HepG2 (cell line): ENCODE results near the gene C1QTNF12. TPM values are rescaled to one million over a fixed set of nuclear protein-coding genes. Genes with fewer than 3 reads are reported as not detected.

ENCODE experiments used
- BORCS8-MEF2B ChIP-seq: sonication (generic); formaldehyde crosslinking; IDR thresholded peaks from 2 replicates; pipeline ENCODE4 v1.8.0; 2022; ENCODE audit warnings: mild to moderate bottlenecking, missing genetic modification reagents
- MBNL3 ChIP-seq: fragments of 250-450 bp; sonication (Bioruptor Pico); conservative IDR thresholded peaks from 2 replicates; pipeline ENCODE4 v1.8.0; 2022; ENCODE audit warnings: mild to moderate bottlenecking, inconsistent platforms
- NFE2L1 ChIP-seq: sonication (generic); formaldehyde crosslinking; IDR thresholded peaks from 2 replicates; pipeline ENCODE4 v1.4.0; 2020; ENCODE audit warnings: missing genetic modification reagents, mild to moderate bottlenecking, borderline replicate concordance
- SNAI1 ChIP-seq: sonication (generic); formaldehyde crosslinking; IDR thresholded peaks from 2 replicates; pipeline ENCODE4 v1.5.0; 2020; ENCODE audit warnings: mild to moderate bottlenecking, missing genetic modification reagents, borderline replicate concordance
- TOPORS ChIP-seq: sonication (generic); formaldehyde crosslinking; IDR thresholded peaks from 2 replicates; pipeline ENCODE4 v1.8.0; 2023; ENCODE audit warnings: mild to moderate bottlenecking, missing genetic modification reagents
- TP53 ChIP-seq: sonication (generic); formaldehyde crosslinking; conservative IDR thresholded peaks from 2 replicates; pipeline ENCODE4 v1.4.0; 2020; ENCODE audit warnings: missing genetic modification reagents
- ZBTB7A ChIP-seq: sonication (generic); formaldehyde crosslinking; IDR thresholded peaks from 2 replicates; pipeline ENCODE4 v1.8.0; 2022; ENCODE audit warnings: mild to moderate bottlenecking, missing genetic modification reagents
- ZIK1 ChIP-seq: sonication (generic); formaldehyde crosslinking; IDR thresholded peaks from 2 replicates; pipeline ENCODE4 v1.5.0; 2020; ENCODE audit warnings: mild to moderate bottlenecking, low read depth, missing genetic modification reagents, borderline replicate concordance
- ZNF260 ChIP-seq: sonication (generic); formaldehyde crosslinking; IDR thresholded peaks from 2 replicates; pipeline ENCODE4 v1.4.0; 2020; ENCODE audit warnings: missing genetic modification reagents, low read depth, mild to moderate bottlenecking, borderline replicate concordance
- ZNF318 ChIP-seq: sonication (generic); formaldehyde crosslinking; IDR thresholded peaks from 2 replicates; pipeline ENCODE4 v1.4.0; 2020; ENCODE audit warnings: mild to moderate bottlenecking, missing genetic modification reagents
- ZNF552 ChIP-seq: sonication (generic); formaldehyde crosslinking; IDR thresholded peaks from 2 replicates; pipeline ENCODE4 v1.9.0; 2022; ENCODE audit warnings: missing genetic modification reagents, mild to moderate bottlenecking, borderline replicate concordance
- ZNF691 ChIP-seq: sonication (generic); formaldehyde crosslinking; IDR thresholded peaks from 2 replicates; pipeline ENCODE4 v1.4.0; 2020; ENCODE audit warnings: missing genetic modification reagents, low read depth, mild to moderate bottlenecking, borderline replicate concordance
- polyA plus RNA-seq, 8 experiments: library from polyadenylated mRNA; depleted of rRNA in 3 of 8; stranded (reverse) in 7 of 8; unstranded in 1 of 8; fragments of >200 nt; fragmentation: Illumina TruSeq in 4 of 8; extraction: Trizol in 4 of 8; gene quantifications; 2 replicates each; pipeline versions ENCODE4 v1.2.1 to v1.2.3, GENCODE V29; 2011 to 2016; ENCODE audit warnings: low read depth in 4 of 8, missing spikeins in 1 of 8, mixed read lengths in 1 of 8; ENCODE audit not compliant: insufficient read depth in 1 of 8
- total RNA-seq, 5 experiments: library from RNA; depleted of rRNA; stranded (reverse); fragments of >200 nt; fragmentation: Illumina TruSeq; extraction: Trizol; gene quantifications; 2 replicates each; pipeline ENCODE4 v1.2.3, GENCODE V29; 2016; ENCODE audit warnings: low read depth in 1 of 5
- TF ChIP-seq, protein P1 (sequence below): sonication (generic); formaldehyde crosslinking; IDR thresholded peaks from 2 replicates; pipeline ENCODE4 v1.8.1; 2023; ENCODE audit warnings: mild to moderate bottlenecking, missing genetic modification reagents, borderline replicate concordance
- TF ChIP-seq, protein P2 (sequence below): sonication (generic); formaldehyde crosslinking; IDR thresholded peaks from 2 replicates; pipeline ENCODE4 v1.5.0; 2020; ENCODE audit warnings: mild to moderate bottlenecking, missing genetic modification reagents

Gene C1QTNF12
- total and polyA plus RNA-seq, 2 of the 13 experiments (the other 11 are each of a cell fraction or from before 2014, with no cell fraction given), result 0.18 to 0.64 TPM

GRCh38 chr1:1239614-1240347 lies 6.7 kb downstream of the C1QTNF12 start (continued):
- TF ChIP-seq ZNF318 (CRISPR knock-in tag), result no peak
- no peak for TF ChIP-seq SNAI1 (CRISPR knock-in tag)
- TF ChIP-seq MBNL3, result no peak
- 0 out of 2 replicates have a peak, but pooled peaks have one; percentile 49 for TF ChIP-seq TP53
- peak; percentile 35; the same call in 1 of the 2 replicates for TF ChIP-seq ZBTB7A (CRISPR knock-in tag)
- TF ChIP-seq, protein P1, sequence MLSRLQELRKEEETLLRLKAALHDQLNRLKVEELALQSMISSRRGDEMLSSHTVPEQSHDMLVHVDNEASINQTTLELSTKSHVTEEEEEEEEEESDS (CRISPR knock-in tag), result no peak
- TF ChIP-seq ZNF691 (CRISPR knock-in tag), result 0 out of 2 replicates have a peak, but pooled peaks have one; percentile 41
- TF ChIP-seq ZNF260 (CRISPR knock-in tag), result no peak
- no peak for TF ChIP-seq ZNF552 (CRISPR knock-in tag)
- TF ChIP-seq BORCS8-MEF2B, result no peak
- TF ChIP-seq, protein P2, sequence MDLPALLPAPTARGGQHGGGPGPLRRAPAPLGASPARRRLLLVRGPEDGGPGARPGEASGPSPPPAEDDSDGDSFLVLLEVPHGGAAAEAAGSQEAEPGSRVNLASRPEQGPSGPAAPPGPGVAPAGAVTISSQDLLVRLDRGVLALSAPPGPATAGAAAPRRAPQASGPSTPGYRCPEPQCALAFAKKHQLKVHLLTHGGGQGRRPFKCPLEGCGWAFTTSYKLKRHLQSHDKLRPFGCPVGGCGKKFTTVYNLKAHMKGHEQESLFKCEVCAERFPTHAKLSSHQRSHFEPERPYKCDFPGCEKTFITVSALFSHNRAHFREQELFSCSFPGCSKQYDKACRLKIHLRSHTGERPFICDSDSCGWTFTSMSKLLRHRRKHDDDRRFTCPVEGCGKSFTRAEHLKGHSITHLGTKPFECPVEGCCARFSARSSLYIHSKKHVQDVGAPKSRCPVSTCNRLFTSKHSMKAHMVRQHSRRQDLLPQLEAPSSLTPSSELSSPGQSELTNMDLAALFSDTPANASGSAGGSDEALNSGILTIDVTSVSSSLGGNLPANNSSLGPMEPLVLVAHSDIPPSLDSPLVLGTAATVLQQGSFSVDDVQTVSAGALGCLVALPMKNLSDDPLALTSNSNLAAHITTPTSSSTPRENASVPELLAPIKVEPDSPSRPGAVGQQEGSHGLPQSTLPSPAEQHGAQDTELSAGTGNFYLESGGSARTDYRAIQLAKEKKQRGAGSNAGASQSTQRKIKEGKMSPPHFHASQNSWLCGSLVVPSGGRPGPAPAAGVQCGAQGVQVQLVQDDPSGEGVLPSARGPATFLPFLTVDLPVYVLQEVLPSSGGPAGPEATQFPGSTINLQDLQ (CRISPR knock-in tag), result no peak
- no peak for TF ChIP-seq TOPORS (CRISPR knock-in tag)
- TF ChIP-seq NFE2L1 (CRISPR knock-in tag), result no peak
- no peak for TF ChIP-seq ZIK1
